ENCODE measurements around the gene ABCA9.

ABCA9 gene

DNA sequence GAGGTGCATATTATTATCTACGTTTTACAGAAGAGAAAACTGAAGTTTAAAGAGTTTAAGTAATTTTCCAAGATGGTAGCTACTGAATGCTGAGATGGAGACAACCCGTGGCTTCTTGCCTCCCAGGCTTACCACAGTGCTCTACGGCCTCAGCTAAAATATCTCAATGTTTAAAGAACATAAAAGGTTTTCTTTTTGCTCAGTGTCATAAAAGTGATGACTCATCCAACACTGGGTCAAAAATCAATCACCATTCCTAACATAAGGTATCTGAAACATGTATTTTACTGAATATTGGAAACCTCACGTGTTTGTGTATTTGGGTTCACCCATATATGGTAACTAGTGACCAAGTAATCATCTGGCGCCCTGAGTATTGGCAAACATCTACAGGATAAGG, 18.4 kb downstream of the ABCA9 start:
- H3K4me3 ChIP-seq (ENCODE audit: low read depth, low read length) = no peak overlapping the region
- TF ChIP-seq, protein P1, sequence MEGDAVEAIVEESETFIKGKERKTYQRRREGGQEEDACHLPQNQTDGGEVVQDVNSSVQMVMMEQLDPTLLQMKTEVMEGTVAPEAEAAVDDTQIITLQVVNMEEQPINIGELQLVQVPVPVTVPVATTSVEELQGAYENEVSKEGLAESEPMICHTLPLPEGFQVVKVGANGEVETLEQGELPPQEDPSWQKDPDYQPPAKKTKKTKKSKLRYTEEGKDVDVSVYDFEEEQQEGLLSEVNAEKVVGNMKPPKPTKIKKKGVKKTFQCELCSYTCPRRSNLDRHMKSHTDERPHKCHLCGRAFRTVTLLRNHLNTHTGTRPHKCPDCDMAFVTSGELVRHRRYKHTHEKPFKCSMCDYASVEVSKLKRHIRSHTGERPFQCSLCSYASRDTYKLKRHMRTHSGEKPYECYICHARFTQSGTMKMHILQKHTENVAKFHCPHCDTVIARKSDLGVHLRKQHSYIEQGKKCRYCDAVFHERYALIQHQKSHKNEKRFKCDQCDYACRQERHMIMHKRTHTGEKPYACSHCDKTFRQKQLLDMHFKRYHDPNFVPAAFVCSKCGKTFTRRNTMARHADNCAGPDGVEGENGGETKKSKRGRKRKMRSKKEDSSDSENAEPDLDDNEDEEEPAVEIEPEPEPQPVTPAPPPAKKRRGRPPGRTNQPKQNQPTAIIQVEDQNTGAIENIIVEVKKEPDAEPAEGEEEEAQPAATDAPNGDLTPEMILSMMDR (IDR thresholded peaks at IDR 0.05; ENCODE audit: low read depth, low read length) = no peak
- no peak for TF ChIP-seq POLR2A (IDR thresholded peaks at IDR 0.05; ENCODE audit: extremely low read depth, insufficient read length)
- TF ChIP-seq MYC (IDR thresholded peaks at IDR 0.05; ENCODE audit: low read depth, low read length) = no peak
- TF ChIP-seq, protein P2, sequence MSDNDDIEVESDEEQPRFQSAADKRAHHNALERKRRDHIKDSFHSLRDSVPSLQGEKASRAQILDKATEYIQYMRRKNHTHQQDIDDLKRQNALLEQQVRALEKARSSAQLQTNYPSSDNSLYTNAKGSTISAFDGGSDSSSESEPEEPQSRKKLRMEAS (IDR thresholded peaks at IDR 0.05; ENCODE audit: low read depth, low read length) = no peak
- DNase-seq (ENCODE audit: low read depth) = no peak

DNA sequence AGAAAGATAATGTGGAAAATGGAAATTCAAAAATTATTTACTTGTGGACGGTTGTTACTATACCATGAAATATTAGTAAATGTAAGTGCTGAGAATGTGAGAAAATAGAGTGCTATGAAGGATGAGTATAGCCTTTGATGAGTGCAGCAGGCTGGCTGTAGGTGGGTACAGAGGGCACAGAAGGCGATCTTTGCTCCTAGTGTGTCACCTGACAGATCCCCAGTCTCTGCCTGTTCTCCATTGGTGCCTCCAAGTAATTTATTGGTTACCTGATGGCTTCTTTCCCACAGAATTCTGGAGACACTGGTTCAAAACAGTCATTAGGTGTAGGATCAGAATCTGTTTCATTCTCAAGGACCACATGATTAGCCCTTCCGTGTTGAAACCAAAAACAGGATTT, 28.9 kb downstream of the ABCA9 start:
- H3K4me3 ChIP-seq (ENCODE audit: low read depth, low read length) = no peak overlapping the region
- TF ChIP-seq, protein P1 (IDR thresholded peaks at IDR 0.05; ENCODE audit: low read depth, low read length) = no peak
- TF ChIP-seq POLR2A (IDR thresholded peaks at IDR 0.05; ENCODE audit: extremely low read depth, insufficient read length) (no peak), MYC (IDR thresholded peaks at IDR 0.05; ENCODE audit: low read depth, low read length) (no peak)
- TF ChIP-seq, protein P2 (IDR thresholded peaks at IDR 0.05; ENCODE audit: low read depth, low read length) = no peak
- no peak for DNase-seq (ENCODE audit: low read depth)

DNA sequence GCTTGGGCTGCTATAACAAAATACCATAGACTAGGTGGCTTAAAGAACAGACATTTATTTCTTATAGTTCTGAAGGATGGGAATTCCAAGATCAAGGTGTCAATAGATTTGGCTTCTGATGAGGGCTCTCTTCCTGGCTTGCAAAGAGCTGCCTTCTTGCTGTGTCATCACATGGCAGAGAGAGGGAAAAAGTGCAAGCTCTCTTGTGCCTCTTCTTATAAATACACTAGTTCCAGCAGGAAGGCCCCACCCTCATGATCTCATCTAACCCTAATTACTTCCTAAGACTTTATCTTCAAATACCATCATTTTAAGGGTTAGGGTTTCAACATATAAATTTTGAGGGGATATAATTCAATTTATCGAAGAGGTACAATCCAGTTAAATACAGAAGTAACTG, 30.6 kb downstream of the ABCA9 start:
- H3K4me3 ChIP-seq (ENCODE audit: low read depth, low read length) = no peak overlapping the region
- TF ChIP-seq, protein P2 (IDR thresholded peaks at IDR 0.05; ENCODE audit: low read depth, low read length) = no peak
- TF ChIP-seq, protein P1 (IDR thresholded peaks at IDR 0.05; ENCODE audit: low read depth, low read length) = no peak
- no peak for TF ChIP-seq MYC (IDR thresholded peaks at IDR 0.05; ENCODE audit: low read depth, low read length)
- DNase-seq (ENCODE audit: low read depth) = no peak

DNA sequence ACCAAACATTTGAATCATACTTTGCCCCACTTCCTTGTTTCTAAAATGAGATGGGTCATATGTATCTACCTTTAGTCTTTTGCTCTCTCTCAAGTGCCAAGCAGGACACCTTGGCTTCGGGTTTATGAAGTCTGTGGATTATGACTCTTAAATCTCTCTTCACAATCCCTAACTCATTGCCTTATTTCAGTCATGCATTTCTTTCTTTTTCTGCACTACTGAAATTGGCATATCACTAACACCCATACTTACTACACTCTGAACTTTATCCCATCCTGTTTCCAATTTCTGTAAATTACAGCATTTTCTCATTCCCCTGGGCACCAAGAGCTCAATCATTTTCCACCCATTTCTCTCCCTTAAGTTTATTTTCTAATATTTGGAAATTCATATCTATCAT, 42.0 kb downstream of the ABCA9 start:
- no peak for DNase-seq (ENCODE audit: low read depth)
- no peak for TF ChIP-seq POLR2A (IDR thresholded peaks at IDR 0.05; ENCODE audit: extremely low read depth, insufficient read length)
- no peak overlapping the region for H3K4me3 ChIP-seq (ENCODE audit: low read depth, low read length)

DNA sequence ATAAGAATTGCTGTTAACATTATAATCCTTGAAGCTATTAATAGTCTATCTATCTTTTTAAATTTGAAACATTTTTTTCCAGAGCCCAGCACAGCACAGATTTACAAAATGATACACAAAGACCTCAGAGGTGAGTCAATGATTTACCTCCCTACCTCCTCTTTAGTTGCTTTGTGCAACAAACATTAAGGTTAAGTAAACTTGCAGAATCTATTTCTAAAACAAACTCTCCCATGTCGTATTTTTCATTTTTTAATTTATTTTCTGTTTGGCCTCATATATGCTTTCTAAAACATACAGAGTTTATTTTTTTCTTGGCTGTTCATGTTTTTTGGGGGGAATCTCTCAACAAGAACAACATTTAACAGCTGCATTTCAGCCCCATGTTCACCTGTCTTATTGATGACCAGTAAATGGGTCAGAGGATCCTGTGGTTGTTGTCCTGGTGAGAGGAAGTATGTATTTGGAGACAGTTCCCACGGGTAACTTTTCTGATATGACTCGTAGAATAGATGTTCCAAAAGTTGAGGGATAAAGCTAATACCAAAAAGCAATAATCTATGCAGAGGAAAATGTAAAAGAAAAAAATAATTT, 42.6 kb downstream of the ABCA9 start:
- TF ChIP-seq, protein P1 (IDR thresholded peaks at IDR 0.05; ENCODE audit: low read depth, low read length) = no peak
- TF ChIP-seq POLR2A (IDR thresholded peaks at IDR 0.05; ENCODE audit: extremely low read depth, insufficient read length) (no peak), MYC (IDR thresholded peaks at IDR 0.05; ENCODE audit: low read depth, low read length) (no peak)
- TF ChIP-seq, protein P2 (IDR thresholded peaks at IDR 0.05; ENCODE audit: low read depth, low read length) = no peak
- H3K4me3 ChIP-seq (ENCODE audit: low read depth, low read length) = no peak overlapping the region
- no peak for DNase-seq (ENCODE audit: low read depth)

DNA sequence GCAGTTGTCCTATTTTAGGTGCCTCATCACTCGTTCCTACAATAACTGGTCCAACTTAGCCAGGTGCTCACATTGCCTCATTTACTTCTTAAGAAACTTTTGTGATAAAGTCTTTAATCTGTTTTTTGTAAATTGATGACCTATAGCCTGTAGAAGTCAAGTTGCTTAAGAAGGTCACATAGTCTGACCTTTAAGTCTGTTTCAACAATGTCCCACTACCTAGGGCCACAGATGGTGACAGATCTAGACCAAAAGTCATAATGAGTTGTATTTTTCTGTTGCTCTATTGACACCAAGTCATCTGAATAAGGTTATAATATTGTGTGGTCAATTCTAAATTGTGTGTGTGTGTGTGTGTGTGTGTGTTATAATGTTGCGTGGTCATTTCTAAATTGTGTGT, 45.1 kb downstream of the ABCA9 start:
- TF ChIP-seq, protein P2 (IDR thresholded peaks at IDR 0.05; ENCODE audit: low read depth, low read length) = no peak
- TF ChIP-seq POLR2A (IDR thresholded peaks at IDR 0.05; ENCODE audit: extremely low read depth, insufficient read length) (no peak), MYC (IDR thresholded peaks at IDR 0.05; ENCODE audit: low read depth, low read length) (no peak)
- TF ChIP-seq, protein P1 (IDR thresholded peaks at IDR 0.05; ENCODE audit: low read depth, low read length) = no peak
- H3K4me3 ChIP-seq (ENCODE audit: low read depth, low read length) = no peak overlapping the region
- no peak for DNase-seq (ENCODE audit: low read depth)

Measured in NB4 (cell line).